Effector memory CD4-positive, alpha-beta T cell (primary cell): ENCODE data around the gene TMEM254.
"Not testable (repeated sequence)": the region's sequence is repeated elsewhere in the genome, so short reads cannot be mapped to it uniquely, and the experiment has no call there.

ENCODE experiments used
- DNase-seq, 3 donors: peaks; one replicate each; pipeline ENCODE4 v3.0.0-alpha.2; 2020
- H3K27ac ChIP-seq: 2 replicates; pipeline ENCODE4 v1.7.0; 2013; ENCODE audit warnings: mild to moderate bottlenecking, low read length, moderate library complexity; ENCODE audit not compliant: insufficient read depth, poor library complexity, severe bottlenecking
- H3K27me3 ChIP-seq: replicated peaks from 2 replicates; pipeline ENCODE4 v1.7.0; 2013; ENCODE audit warnings: mild to moderate bottlenecking, low read length; ENCODE audit not compliant: insufficient read depth, control insufficient read depth, poor library complexity, severe bottlenecking
- H3K36me3 ChIP-seq: 2 replicates; pipeline ENCODE4 v1.7.0; 2013; ENCODE audit warnings: mild to moderate bottlenecking, low read length, moderate library complexity; ENCODE audit not compliant: control insufficient read depth, insufficient read depth
- H3K4me1 ChIP-seq: 2 replicates; pipeline ENCODE4 v1.7.0; 2013; ENCODE audit warnings: low read length, mild to moderate bottlenecking; ENCODE audit not compliant: control insufficient read depth, insufficient read depth, poor library complexity, severe bottlenecking
- H3K4me3 ChIP-seq: 2 replicates; pipeline ENCODE4 v1.7.0; 2013; ENCODE audit warnings: low read length, low read depth, mild to moderate bottlenecking; ENCODE audit not compliant: insufficient read depth, poor library complexity, severe bottlenecking
- H3K9me3 ChIP-seq: 2 replicates; pipeline ENCODE4 v1.7.0; 2013; ENCODE audit warnings: mild to moderate bottlenecking, low read length, moderate library complexity; ENCODE audit not compliant: control insufficient read depth

TMEM254 gene

GRCh38 chr10:80072584-80072983 lies 5.9 kb upstream of the TMEM254 start:
- Histone ChIP-seq H3K27ac (no peak overlapping the region), H3K4me3 (no peak overlapping the region), H3K27me3 (no peaks in the 10 kb centered on the region), H3K4me1 (no peaks in the 10 kb centered on the region), H3K36me3 (no peaks in the 10 kb centered on the region), H3K9me3 (no peaks in the 10 kb centered on the region)
- DNase-seq: no peak

GRCh38 chr10:80075781-80076180 lies 2.7 kb upstream of the TMEM254 start:
- DNase-seq: no peak
- Histone ChIP-seq H3K4me1 (peaks cover 9% of the 10 kb centered on the region), H3K27ac (no peak overlapping the region), H3K27me3 (no peaks in the 10 kb centered on the region), H3K4me3 (no peak overlapping the region), H3K36me3 (no peaks in the 10 kb centered on the region), H3K9me3 (no peaks in the 10 kb centered on the region)

- no peaks in the 10 kb centered on the region for H3K36me3 ChIP-seq
- no peaks in the 10 kb centered on the region for H3K9me3 ChIP-seq
- H3K4me3 ChIP-seq: peak overlapping the region; percentile 96
- no peaks in the 10 kb centered on the region for H3K27me3 ChIP-seq
- peaks cover 9% of the 10 kb centered on the region for H3K4me1 ChIP-seq
- no peak for DNase-seq
- H3K27ac ChIP-seq: peak overlapping the region; percentile 87
Measured at GRCh38 chr10:80077869-80078447, 507 bp upstream of the TMEM254 start.

- peaks cover 6% of the 10 kb centered on the region for H3K36me3 ChIP-seq
- H3K27ac ChIP-seq: peak overlapping the region; percentile 87
- H3K4me3 ChIP-seq: peak overlapping the region; percentile 96
- no peak for DNase-seq
- no peaks in the 10 kb centered on the region for H3K9me3 ChIP-seq
- H3K27me3 ChIP-seq: no peaks in the 10 kb centered on the region
- H3K4me1 ChIP-seq: peaks cover 9% of the 10 kb centered on the region
Measured at GRCh38 chr10:80079312-80079719, 851 bp downstream of the TMEM254 start.

GRCh38 chr10:80081026-80081425 lies 2.6 kb downstream of the TMEM254 start:
- H3K9me3 ChIP-seq: no peaks in the 10 kb centered on the region
- no peak overlapping the region for H3K27ac ChIP-seq
- H3K4me3 ChIP-seq: no peak overlapping the region
- no peaks in the 10 kb centered on the region for H3K27me3 ChIP-seq
- DNase-seq: no peak
- H3K4me1 ChIP-seq: peaks cover 9% of the 10 kb centered on the region
- peaks cover 8% of the 10 kb centered on the region for H3K36me3 ChIP-seq

- no peaks in the 10 kb centered on the region for H3K27me3 ChIP-seq
- H3K4me1 ChIP-seq: peaks cover 9% of the 10 kb centered on the region
- peaks cover 8% of the 10 kb centered on the region for H3K36me3 ChIP-seq
- no peak overlapping the region for H3K4me3 ChIP-seq
- DNase-seq: no peak
- no peak overlapping the region for H3K27ac ChIP-seq
- no peaks in the 10 kb centered on the region for H3K9me3 ChIP-seq
Measured at GRCh38 chr10:80081801-80082750, 3.6 kb downstream of the TMEM254 start.

GRCh38 chr10:80090121-80090520 lies 11.7 kb downstream of the TMEM254 start:
- H3K27ac ChIP-seq: no peak overlapping the region
- H3K4me1 ChIP-seq: no peaks in the 10 kb centered on the region
- DNase-seq: no peak
- H3K4me3 ChIP-seq: no peak overlapping the region
- H3K27me3 ChIP-seq: no peaks in the 10 kb centered on the region
- no peaks in the 10 kb centered on the region for H3K9me3 ChIP-seq
- H3K36me3 ChIP-seq: peaks cover 8% of the 10 kb centered on the region

- H3K4me1 ChIP-seq: no peaks in the 10 kb centered on the region
- peaks cover 8% of the 10 kb centered on the region for H3K36me3 ChIP-seq
- no peak overlapping the region for H3K27ac ChIP-seq
- DNase-seq: no peak
- no peak overlapping the region for H3K4me3 ChIP-seq
- no peaks in the 10 kb centered on the region for H3K27me3 ChIP-seq
- no peaks in the 10 kb centered on the region for H3K9me3 ChIP-seq
Measured at GRCh38 chr10:80094231-80094630, 15.8 kb downstream of the TMEM254 start.

- H3K9me3 ChIP-seq, DNase-seq, H3K4me3 ChIP-seq, H3K27me3 ChIP-seq, H3K27ac ChIP-seq, H3K4me1 ChIP-seq, H3K36me3 ChIP-seq: not testable (repeated sequence)
Measured at GRCh38 chr10:80098272-80098671, 19.8 kb downstream of the TMEM254 start.

GRCh38 chr10:80099295-80099694 lies 20.8 kb downstream of the TMEM254 start:
- not testable (repeated sequence) for DNase-seq, H3K27me3 ChIP-seq, H3K36me3 ChIP-seq, H3K4me1 ChIP-seq, H3K9me3 ChIP-seq, H3K27ac ChIP-seq, H3K4me3 ChIP-seq
